AG09309 (cell line): ENCODE data around the gene UNK.

Experiments used
- DNase-seq: peaks from one replicate; pipeline ENCODE4 v3.0.0-alpha.2; 2010; ENCODE audit warnings: low read depth
- H3K4me3 ChIP-seq: 2 replicates; pipeline ENCODE4 v1.5.1; 2011; ENCODE audit warnings: mild to moderate bottlenecking, low read depth, low read length, moderate library complexity; ENCODE audit not compliant: control insufficient read depth
- TF ChIP-seq, protein P1 (sequence below): IDR thresholded peaks from 2 replicates; pipeline ENCODE4 v1.5.1; 2011; ENCODE audit warnings: mild to moderate bottlenecking, low read depth, low read length, inconsistent platforms; ENCODE audit not compliant: insufficient read depth, control insufficient read depth; ENCODE audit errors: missing control alignments

The UNK gene

GRCh38 chr17:75845933-75846691, 61.5 kb downstream of the UNK start:
- no peak overlapping the region for H3K4me3 ChIP-seq
- no peak for DNase-seq
- TF ChIP-seq, protein P1, sequence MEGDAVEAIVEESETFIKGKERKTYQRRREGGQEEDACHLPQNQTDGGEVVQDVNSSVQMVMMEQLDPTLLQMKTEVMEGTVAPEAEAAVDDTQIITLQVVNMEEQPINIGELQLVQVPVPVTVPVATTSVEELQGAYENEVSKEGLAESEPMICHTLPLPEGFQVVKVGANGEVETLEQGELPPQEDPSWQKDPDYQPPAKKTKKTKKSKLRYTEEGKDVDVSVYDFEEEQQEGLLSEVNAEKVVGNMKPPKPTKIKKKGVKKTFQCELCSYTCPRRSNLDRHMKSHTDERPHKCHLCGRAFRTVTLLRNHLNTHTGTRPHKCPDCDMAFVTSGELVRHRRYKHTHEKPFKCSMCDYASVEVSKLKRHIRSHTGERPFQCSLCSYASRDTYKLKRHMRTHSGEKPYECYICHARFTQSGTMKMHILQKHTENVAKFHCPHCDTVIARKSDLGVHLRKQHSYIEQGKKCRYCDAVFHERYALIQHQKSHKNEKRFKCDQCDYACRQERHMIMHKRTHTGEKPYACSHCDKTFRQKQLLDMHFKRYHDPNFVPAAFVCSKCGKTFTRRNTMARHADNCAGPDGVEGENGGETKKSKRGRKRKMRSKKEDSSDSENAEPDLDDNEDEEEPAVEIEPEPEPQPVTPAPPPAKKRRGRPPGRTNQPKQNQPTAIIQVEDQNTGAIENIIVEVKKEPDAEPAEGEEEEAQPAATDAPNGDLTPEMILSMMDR: no peak

DNA sequence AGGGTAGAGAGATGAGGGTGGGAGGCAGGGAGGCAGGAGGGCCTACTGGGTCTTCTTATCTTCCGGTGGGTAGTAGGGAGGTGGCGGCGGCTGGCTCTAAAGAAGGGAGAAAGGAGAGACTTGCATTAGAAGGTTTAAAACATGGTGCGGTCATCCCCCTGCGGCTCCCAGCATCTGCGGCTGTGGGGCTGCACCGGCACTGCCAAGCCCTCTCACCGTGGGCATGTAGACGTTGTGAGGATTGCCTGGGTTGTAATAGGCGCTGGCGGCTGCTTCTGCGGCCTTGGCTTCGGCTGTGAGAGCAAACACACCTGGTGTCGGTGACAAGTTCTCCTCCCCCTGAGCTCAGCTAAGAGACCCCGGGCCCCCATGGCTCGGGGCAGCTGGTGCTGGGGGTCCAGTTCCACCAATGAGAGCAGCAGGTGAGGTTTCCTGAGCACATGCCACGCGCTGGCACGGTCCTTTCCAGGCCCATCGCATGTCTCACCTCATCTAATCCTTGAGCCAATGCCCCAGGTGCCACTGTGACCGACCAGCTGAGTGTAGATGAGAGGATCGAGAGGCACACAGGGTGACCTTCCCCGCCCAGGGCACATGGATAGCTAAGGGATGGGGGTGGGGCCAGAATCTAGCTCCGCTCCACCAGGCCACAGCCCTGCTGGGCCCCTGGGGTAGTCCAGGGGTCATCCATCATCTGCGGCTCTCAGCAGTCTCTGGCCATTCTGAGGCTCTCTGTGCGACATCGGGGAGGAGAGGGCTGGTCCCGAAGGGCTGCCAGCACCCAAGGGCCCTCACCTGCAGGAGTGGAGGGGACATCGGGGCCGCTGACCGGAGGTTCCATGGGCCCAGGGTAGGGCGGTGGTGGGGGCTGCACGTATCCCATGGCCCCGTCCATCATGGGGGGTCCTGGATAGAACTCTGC, 62.3 kb downstream of the UNK start:
- no peak for DNase-seq
- no peak overlapping the region for H3K4me3 ChIP-seq
- TF ChIP-seq, protein P1: no peak

DNA sequence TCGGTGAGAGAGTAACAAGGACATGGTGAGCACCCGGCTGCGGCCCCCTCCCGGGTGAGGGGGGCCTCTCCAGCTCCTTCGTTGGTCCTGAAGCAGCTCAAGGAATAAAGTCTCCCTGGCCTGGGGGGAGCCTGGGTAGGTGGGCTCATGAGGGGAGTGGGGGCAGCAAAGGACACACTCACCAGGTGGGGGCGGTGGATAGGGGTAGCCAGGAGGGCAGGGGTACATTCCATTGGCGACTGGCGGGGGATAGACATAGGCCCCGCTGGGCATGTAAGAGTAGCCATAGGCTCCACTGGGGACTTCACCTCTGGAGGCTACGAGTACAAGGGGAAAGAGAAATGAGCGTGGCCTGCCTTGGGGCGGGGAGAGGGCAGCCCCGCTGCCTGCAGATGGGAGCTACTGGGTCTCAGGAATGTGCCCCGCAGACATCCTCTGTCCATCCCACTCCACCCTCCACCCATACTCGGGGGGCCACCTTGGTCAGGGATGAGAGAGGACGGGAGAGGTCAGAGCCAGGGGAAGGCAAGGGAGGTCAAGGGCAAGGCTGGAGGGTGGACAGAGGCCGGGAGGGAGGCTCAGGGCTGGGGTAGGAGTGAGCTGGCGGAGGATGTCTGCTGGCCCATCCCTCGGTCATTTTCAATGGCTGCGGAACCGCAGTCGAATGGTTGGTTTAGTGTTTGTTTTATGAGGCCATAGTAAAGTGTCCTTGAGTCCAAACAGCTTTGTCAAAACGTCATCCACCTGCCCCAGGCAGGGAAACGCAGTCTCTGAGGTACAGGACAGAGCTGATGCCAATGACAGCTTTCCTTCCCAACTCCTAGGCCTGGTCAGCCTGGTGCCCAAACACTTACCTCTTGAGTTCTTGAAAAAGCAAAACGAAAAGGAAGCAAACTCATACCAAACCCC, 63.3 kb downstream of the UNK start:
- TF ChIP-seq, protein P1: no peak
- DNase-seq: no peak
- no peak overlapping the region for H3K4me3 ChIP-seq

GRCh38 chr17:75848523-75849278, 64.1 kb downstream of the UNK start:
- TF ChIP-seq, protein P1: peak; percentile 80
- DNase-seq: no peak
- H3K4me3 ChIP-seq: no peak overlapping the region

- no peak for DNase-seq
- TF ChIP-seq, protein P1: no peak
- no peak overlapping the region for H3K4me3 ChIP-seq
These were observed 64.7 kb downstream of the UNK start for GRCh38 chr17:75849279-75849646.
